Vagina (tissue), 2 donors: ENCODE results near the gene CCDC88C.

ENCODE experiments used
- CTCF ChIP-seq, 3 experiments: fragments of 450-650 bp in 2 of 3; fragments of 200-600 bp in 1 of 3; sonication (generic) in 1 of 3; IDR thresholded peaks; one replicate each; pipeline ENCODE4 v1.5.1; 2017 to 2019; ENCODE audit warnings: antibody characterized with exemption in 3 of 3, mild to moderate bottlenecking in 2 of 3, moderate library complexity in 2 of 3
- POLR2A ChIP-seq, 2 donors: fragments of 450-650 bp; IDR thresholded peaks; one replicate each; pipeline ENCODE4 v1.6.1; 2017; ENCODE audit warnings: antibody characterized with exemption in 2 of 2, mild to moderate bottlenecking in 2 of 2, moderate library complexity in 2 of 2
- POLR2AphosphoS5 ChIP-seq, 2 donors: sonication (generic); formaldehyde crosslinking; IDR thresholded peaks; one replicate each; pipeline ENCODE4 v1.9.0; 2017; ENCODE audit warnings: antibody characterized with exemption in 2 of 2, mild to moderate bottlenecking in 2 of 2, low read depth in 1 of 2; ENCODE audit not compliant: insufficient read depth in 1 of 2

GRCh38 chr14:91294153-91294552 is 123.5 kb downstream of the CCDC88C start:
- TF ChIP-seq POLR2A (IDR thresholded peaks at IDR 0.05), result no peak
- TF ChIP-seq CTCF (IDR thresholded peaks at IDR 0.05), result no peak
- TF ChIP-seq POLR2AphosphoS5 (IDR thresholded peaks at IDR 0.05; ENCODE audit: insufficient read depth in 1 of 2, low read depth in 1 of 2), result no peak
